Umbilical cord (tissue), 2 donors: ENCODE results near the gene ID1. TPM values are rescaled to one million over a fixed set of nuclear protein-coding genes. Genes with fewer than 3 reads are reported as not detected.
"Not testable (repeated sequence)": the region's sequence is repeated elsewhere in the genome, so short reads cannot be mapped to it uniquely, and the experiment has no call there.

Experiments
- DNase-seq: peaks from one replicate; pipeline ENCODE4 v3.0.0-alpha.2; 2015; ENCODE audit warnings: low spot score
- total RNA-seq: library from RNA; depleted of rRNA; stranded (reverse); fragments of >200 nt; gene quantifications from one replicate; pipeline ENCODE4 v1.2.3, GENCODE V29; 2014; ENCODE audit warnings: low replicate concordance; ENCODE audit not compliant: insufficient read depth

ID1 gene
- total RNA-seq, 1 donor from 2014 or later, result 224 TPM

GRCh38 chr20:31602431-31602778, 2.7 kb upstream of the ID1 start:
- DNase-seq, result no peak

- DNase-seq, result no peak
These were observed 2.2 kb upstream of the ID1 start for GRCh38 chr20:31602779-31603441.

- peak; percentile 97 for DNase-seq
These were observed 1.1 kb upstream of the ID1 start for GRCh38 chr20:31603822-31604566.

GRCh38 chr20:31604567-31605030, 490 bp upstream of the ID1 start:
- no peak for DNase-seq

- DNase-seq, result no peak
These were observed 1.1 kb downstream of the ID1 start for GRCh38 chr20:31605902-31606803.

- peak; percentile 59 for DNase-seq
These were observed 1.9 kb downstream of the ID1 start for GRCh38 chr20:31606804-31607639.

GRCh38 chr20:31607640-31608250, 2.7 kb downstream of the ID1 start:
- DNase-seq, result no peak

GRCh38 chr20:31608251-31608945, 3.3 kb downstream of the ID1 start:
- peak; percentile 84 for DNase-seq

- DNase-seq, result not testable (repeated sequence)
These were observed 7.2 kb downstream of the ID1 start for GRCh38 chr20:31612271-31612640.

GRCh38 chr20:31615416-31615815, 10.3 kb downstream of the ID1 start:
- DNase-seq, result no peak

GRCh38 chr20:31617432-31618104, 12.5 kb downstream of the ID1 start:
- no peak for DNase-seq

GRCh38 chr20:31620246-31620645, 15.2 kb downstream of the ID1 start:
- no peak for DNase-seq

- DNase-seq, result not testable (repeated sequence)
These were observed 18.0 kb downstream of the ID1 start for GRCh38 chr20:31623123-31623505.

- DNase-seq, result not testable (repeated sequence)
These were observed 21.4 kb downstream of the ID1 start for GRCh38 chr20:31626534-31626933.

GRCh38 chr20:31628057-31628456, 23.0 kb downstream of the ID1 start:
- not testable (repeated sequence) for DNase-seq

GRCh38 chr20:31630187-31630790, 25.2 kb downstream of the ID1 start:
- no peak for DNase-seq

- DNase-seq, result no peak
These were observed 27.7 kb downstream of the ID1 start for GRCh38 chr20:31632548-31633338.

GRCh38 chr20:31633339-31633914, 28.3 kb downstream of the ID1 start:
- peak; percentile 63 for DNase-seq
